ENCODE data around the gene PRKG2.

PRKG2 gene

DNA sequence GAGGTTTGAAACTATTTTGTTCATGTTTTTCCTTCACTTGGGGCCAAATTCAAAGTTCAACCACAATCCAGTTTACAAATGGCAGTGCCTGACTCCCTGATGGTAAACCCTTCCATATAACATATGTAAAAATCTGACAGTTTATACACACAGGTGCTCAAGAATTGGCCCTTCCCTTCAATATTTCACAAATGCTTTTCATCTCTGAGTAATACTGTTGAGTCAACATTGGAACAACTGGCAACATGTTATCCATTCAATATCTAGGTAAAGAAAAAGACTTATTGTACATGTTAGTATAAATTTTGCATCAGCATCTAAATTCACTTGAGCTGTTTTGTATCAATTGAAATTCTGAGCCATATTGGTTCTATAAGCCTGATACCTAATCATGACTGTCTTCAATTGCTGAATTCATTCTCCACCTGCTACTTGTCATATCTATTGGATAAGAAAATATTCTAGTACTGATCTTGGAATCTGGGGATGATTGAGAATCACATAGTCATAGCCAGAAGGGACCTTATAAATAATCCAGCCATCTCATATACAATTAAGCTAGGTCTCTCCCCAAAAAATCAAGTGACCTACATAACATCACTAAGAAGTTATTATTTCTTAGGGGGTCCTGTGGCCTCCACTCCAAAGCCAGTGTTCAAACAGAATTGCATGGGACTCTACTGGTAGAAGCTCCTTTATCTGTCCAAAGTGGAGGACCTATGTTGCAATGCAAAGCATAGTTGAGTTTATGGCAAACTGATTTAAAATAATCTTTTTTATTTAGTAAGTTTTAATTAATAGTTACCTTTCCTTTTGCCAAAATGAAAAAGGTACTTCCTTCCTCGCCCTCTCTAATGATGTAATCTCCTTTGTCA is 61.9 kb downstream of the PRKG2 start:
- DNase-seq = no peak

GRCh38 chr4:81149976-81150375 is 65.0 kb downstream of the PRKG2 start:
- DNase-seq = no peak

- no peak for DNase-seq
Observed at GRCh38 chr4:81148576-81148975, 66.4 kb downstream of the PRKG2 start.

GRCh38 chr4:81146466-81146865 is 68.6 kb downstream of the PRKG2 start:
- no peak for DNase-seq

- no peak for DNase-seq
Observed at GRCh38 chr4:81143183-81143582, 71.8 kb downstream of the PRKG2 start.

DNA sequence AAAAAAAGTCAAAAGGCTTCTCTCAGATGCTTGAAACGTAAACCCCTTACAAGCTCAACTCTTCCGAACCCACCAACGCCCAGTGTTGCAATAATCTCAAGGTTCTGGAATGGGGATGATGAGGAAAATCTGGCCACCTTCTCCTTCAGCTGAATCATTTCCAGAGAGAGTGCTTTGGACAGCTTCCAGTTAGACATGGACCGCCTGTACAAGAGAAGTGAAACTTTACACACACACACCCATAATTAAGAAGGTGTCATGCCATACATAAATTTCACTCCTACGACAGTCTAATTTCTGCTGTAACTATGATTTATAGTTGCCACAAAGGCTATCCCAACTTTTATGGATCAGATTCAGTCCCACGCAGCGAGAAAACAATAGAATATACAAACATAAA is 72.3 kb downstream of the PRKG2 start:
- no peak for DNase-seq

DNA sequence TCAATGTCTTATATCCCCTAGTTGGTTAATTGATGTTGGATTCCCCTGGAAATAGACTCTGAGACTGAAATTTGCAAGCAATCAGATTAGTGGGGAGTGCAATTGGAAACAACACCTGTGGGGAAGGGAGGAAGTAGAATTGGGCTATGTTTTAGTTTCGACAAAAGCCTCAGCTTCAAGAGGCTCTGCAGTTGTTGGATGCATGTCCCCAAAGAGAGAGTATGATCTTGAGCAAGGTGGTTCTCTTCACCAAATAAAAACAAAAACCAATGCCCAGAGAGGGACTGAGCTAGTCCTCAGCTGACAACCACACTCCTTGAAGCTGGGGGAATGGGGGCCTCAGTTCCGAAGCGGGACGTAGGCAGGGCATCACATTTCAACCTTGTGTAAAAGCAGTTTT is 77.1 kb downstream of the PRKG2 start:
- no peak for DNase-seq

DNA sequence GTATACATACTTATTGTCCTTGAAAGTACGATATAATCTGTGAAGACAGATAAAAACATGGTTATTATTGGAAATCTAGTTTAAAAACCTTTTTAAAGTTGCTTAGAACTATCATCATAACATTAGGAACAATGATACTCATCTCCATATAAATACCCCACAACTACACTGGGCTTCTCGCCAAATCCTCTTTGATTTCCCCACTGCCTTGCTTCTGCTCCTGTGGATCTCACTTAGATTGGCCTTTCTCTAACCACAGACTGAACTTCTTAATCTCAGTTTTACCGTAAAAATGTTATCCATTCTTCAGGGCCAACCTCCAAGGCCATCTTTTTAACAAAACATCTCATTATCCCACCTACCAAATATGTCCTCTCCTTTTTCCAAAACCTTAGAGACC is 77.6 kb downstream of the PRKG2 start:
- no peak for DNase-seq

- no peak for DNase-seq
Observed at GRCh38 chr4:81136161-81136905, 78.7 kb downstream of the PRKG2 start.

GRCh38 chr4:81135501-81135900 is 79.5 kb downstream of the PRKG2 start:
- DNase-seq = no peak

GRCh38 chr4:81131563-81131962 is 83.5 kb downstream of the PRKG2 start:
- no peak for DNase-seq

GRCh38 chr4:81131066-81131465 is 84.0 kb downstream of the PRKG2 start:
- no peak for DNase-seq

DNA sequence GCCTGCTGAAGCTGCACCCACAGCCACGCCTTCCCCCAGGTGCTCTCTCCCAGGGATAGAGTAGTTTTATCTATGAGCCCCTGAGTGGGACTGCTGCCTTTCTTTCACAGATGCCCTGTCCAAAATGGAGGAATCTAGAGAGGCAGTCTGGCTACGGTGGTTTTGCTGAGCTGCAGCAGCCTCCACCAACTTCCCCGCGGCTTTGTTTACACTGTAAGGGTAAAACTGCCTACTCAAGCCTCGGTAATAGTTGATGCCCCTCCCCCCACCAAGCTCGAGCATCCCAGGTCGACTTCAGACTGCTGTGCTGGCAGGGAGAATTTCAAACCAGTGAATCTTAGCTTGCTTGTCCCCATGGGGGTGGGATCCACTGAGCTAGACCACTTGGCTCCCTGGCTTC is 84.5 kb downstream of the PRKG2 start:
- no peak for DNase-seq

GRCh38 chr4:81120055-81120454 is 95.0 kb downstream of the PRKG2 start:
- no peak for DNase-seq

DNA sequence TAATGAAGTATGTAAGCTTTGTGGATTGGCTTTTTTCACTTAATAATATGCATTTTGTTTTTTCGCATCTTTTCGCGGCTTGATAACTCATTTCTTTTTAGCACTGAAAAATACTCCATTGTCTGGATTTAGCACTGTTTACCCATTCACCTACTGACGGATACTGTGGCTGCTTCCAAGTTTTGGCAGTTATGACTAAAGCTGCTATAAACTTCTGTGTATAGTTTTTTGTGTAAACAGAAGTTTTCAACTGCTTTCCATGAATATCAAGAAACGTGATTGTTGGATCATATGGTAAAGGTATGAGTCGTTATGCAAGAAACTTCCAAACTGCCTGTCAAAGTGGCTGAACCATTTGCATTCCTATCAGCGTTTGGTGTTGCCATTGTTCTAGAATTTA is 96.9 kb downstream of the PRKG2 start:
- DNase-seq = no peak

- DNase-seq = no peak
Observed at GRCh38 chr4:81116566-81116965, 98.5 kb downstream of the PRKG2 start.

DNA sequence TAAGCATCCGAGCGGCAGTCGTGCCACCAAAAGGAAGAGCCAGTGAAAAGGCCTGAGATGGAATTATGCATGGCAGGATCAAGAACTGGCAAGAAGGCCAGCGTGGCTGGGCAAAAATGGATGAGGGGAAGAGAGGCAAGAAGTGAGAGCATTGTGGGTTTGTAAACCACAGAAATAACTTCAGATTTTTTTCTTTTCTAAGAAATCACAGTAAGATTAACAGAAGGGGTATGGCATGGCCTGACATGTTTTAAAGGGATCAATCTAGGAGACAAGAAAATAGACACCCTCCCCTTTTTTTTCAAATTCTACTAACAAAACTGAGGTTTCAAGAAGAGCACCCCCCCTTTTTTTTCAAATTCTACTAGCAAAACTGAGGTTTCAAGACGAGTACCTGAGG is 102.0 kb downstream of the PRKG2 start:
- DNase-seq = no peak

- no peak for DNase-seq
Observed at GRCh38 chr4:81109356-81109755, 105.7 kb downstream of the PRKG2 start.

GRCh38 chr4:81106150-81106549 is 108.9 kb downstream of the PRKG2 start:
- DNase-seq = no peak

DNA sequence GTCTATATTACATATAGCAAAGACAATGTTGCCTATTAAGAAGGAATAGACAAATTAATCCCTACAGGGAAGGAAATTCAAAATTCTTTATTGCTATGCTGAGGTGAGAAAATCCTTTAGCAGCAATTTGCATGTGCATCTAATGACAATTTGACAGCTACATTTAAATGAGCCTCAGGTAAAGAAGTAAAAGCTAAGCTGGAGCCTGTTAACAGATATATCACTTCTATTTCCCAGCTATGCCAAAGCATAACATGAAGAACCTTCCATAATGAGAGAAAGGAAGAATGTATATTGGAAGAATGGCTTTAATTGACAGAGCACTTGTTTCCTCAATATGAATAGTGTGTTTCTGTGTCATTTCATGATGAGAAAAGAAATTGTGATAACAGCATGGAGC is 112.9 kb downstream of the PRKG2 start:
- no peak for DNase-seq

- no peak for DNase-seq
Observed at GRCh38 chr4:81096566-81096965, 118.5 kb downstream of the PRKG2 start.

DNA sequence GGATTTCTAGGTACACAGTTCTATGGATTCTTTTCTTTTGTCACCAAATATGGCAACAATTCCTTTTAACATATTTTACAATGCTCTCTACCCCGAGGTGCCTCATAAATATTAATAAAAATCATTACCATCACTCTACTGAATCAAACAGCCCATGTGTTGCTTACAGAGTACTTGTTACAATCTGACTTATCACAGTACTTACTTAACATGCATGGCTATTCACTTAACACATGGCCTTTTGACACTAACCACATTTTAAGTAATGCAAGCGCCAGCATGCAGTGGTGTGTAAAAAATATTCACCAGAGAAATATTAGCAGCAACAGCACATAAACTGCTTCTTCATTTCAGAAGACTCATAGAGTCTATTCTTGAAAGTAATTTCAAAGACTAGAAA is 119.6 kb downstream of the PRKG2 start:
- DNase-seq = no peak

DNA sequence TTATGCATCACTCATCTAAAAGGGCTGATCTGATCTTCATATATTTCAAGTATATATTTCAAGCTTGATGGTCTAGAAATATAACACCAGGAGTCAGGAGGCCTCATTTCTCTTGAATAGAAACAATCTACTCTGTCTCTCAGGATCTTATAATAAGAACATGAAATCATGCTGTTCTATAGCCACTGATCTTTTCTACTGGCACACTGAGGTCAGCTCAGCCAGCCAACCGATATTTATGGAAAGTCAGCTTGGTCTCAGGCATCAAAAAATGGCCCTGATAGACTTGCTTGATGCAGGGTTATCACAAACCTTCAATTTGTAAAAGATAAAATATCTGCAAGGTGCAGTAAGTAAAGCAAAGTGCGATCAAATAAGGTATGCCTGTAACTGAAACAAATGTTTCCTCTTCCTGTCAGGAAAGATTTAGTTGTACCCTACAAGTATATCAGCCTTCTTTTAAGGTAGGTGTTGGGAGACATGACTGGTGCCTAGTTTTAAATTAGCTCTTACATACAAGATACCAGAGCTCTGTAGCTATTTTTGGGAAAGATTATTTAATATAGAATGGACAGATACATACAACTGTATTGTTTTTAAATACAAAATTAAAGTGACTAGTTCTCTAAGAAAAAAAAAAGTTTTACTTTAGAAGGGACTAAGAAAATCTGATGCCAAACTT is 121.2 kb downstream of the PRKG2 start:
- no peak for DNase-seq

DNA sequence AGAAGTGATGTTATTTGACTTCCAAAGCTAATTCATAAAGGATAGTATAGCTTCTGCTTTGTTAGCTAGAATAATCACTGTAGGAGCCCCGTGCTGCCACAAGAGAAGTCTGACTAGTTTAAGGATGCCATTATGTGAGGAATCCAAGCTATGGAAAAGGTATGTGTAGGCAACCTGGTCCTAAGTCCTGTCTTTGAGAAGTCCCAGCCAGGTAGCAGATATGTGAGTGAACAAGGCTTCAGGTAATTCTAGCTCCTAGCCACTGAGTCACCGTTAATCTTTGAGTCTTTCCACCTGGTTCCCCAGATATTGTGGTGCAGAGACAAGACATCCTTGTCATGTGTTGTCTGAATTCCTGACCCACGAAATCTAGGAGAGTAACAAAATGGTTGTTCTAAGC is 129.0 kb downstream of the PRKG2 start:
- no peak for DNase-seq
